ENCODE data around the gene GSKIP. TPM values are rescaled to one million over a fixed set of nuclear protein-coding genes. Genes with fewer than 3 reads are reported as not detected.

GSKIP gene
- polyA plus RNA-seq, 1 donor from 2014 or later: 23.7 TPM

- Mint-ChIP-seq H3K27ac (no peak overlapping the region), H3K9me3 (no peaks in the 10 kb centered on the region), H3K4me3 (no peak overlapping the region), H3K4me1 (no peaks in the 10 kb centered on the region), H3K27me3 (peaks cover 3% of the 10 kb centered on the region), H3K36me3 (peaks cover 2% of the 10 kb centered on the region)
These were observed 54.7 kb downstream of the GSKIP start for GRCh38 chr14:96418075-96418474.

DNA sequence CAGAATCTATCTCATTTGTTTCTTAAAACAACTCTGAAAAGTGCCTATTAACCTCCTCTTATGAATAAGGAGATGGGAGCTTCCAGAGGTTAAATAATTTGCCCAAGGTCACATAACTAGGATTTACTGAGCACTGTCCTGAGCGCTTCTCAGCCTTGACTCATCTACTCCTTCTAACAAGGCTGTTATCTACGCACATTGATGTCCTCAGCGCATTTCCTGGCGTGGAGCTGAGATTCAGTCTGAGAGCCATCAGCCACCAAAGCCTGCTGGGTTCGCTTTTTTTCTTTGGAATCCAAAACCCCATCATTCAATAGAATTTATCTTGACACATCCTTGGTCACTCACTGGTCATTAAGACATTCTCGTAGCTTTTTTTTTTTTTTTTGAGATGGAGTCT, 57.9 kb downstream of the GSKIP start:
- Mint-ChIP-seq H3K4me1 (peaks cover 3 to 7% (median 5%) of the 10 kb centered on the region in 3 donors), H3K27ac (no peak overlapping the region), H3K4me3 (no peak overlapping the region), H3K36me3 (no peaks in the 10 kb centered on the region), H3K9me3 (peaks cover 0 to 2% (median 0%) of the 10 kb centered on the region in 3 donors), H3K27me3 (peaks cover 5% of the 10 kb centered on the region)

DNA sequence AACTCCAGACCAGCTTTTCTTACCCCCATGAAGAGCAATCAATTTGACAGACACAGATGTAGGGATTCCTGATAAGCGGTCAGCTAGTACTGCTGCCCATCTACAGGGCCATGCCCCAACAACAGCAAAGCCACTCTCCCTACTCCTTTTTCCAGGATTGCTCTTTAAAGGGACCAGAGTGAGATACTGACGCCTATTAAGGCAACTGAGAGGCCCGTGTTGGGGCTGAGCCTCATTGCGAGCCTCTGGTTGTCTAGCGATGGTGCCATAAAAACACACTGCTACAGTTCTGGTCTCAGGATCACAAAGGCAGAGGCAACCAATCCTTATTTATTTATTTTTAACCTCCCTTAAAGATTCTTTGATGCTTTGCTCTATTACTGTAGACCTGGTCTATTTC, 59.7 kb downstream of the GSKIP start:
- H3K4me3 Mint-ChIP-seq: peak overlapping the region in 3 of 4 donors; percentile 32 to 81 (median 36)
- H3K4me1 Mint-ChIP-seq: peaks cover 9 to 13% (median 10%) of the 10 kb centered on the region in 3 donors
- no peak overlapping the region for H3K27ac Mint-ChIP-seq
- peaks cover 0 to 2% (median 0%) of the 10 kb centered on the region in 3 donors for H3K9me3 Mint-ChIP-seq
- H3K36me3 Mint-ChIP-seq: no peaks in the 10 kb centered on the region
- H3K27me3 Mint-ChIP-seq: peaks cover 5% of the 10 kb centered on the region

DNA sequence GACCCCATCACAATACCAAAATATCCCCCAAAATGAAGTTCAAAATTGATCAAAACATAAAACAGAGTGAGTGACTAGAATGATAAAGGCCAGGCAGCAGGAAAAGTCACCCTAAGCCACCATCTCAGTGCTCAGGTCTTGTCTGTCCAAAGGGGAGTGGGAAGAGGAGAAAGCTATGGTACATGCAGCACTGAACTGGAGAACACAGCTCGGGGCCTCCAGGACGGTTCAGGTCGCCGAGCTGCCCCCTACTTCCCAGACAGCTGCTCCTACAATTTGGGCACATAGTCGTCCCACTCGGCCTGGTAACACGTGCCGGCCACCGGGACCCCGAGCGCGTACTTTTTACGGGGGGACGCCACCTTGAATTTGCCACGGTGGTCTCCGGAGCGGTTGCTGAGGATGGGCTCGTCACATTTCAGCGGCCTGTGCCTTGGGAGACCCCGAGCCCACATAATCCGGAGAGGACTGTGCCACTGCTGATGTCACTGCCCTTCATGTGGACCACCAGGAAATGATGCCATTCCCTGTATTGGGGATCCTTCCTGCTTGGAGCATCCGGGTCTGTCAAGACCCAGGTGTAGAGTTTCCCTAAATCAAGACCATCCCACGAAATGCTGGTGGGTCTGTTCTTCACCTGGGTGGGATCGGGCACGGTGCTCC, 60.3 kb downstream of the GSKIP start:
- Mint-ChIP-seq H3K27ac (no peak overlapping the region), H3K27me3 (peaks cover 5% of the 10 kb centered on the region), H3K9me3 (peaks cover 0 to 2% (median 0%) of the 10 kb centered on the region in 3 donors)

DNA sequence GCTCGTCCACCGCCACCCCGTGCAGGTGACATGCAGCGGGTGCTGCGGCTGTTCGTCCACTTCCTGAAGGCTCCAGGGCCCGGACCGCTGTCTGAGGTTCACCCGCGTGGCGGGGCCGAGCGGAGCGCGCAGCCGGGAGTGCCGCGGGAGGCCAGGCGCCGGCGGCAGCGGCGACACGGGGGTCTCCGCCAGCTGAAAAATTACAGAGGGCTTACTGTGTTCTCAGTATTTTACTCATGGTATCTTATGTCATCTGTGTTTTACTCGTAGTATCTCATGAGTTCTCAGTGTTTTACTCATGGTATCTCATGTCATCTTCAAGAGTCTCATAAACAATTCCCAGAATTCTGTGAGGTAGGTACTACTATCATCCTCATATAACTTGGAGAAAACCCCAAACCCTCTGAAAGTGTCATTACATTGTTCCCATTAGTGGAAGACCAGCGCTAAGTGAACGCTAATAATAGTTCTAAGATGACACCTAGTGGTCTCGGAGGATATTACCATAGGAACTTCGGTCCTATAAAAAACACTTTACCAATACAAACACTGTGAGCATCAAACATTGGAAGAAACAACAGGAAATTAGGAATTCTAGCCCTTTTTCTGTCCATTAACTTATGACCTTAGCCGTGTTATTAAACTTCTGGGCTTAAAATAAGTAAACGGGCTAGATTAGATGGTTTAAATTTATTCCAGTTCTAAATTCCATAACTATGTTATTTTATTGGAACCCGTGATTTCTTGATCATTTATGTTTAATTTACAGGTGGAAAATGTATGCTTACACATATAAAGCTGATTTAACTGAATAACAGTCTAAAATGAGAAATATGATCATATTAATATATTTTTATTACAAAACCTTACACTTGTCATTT, 61.0 kb downstream of the GSKIP start:
- Mint-ChIP-seq H3K36me3 (no peaks in the 10 kb centered on the region), H3K27ac (no peak overlapping the region)

More for the DNA sequence above, 60.3 kb downstream of the GSKIP start:
- Mint-ChIP-seq H3K36me3 (no peaks in the 10 kb centered on the region), H3K4me1 (peaks cover 10 to 13% (median 10%) of the 10 kb centered on the region in 3 donors), H3K4me3 (peak overlapping the region; percentile 36 to 81 (median 72))

GRCh38 chr14:96434040-96434439, 70.7 kb downstream of the GSKIP start:
- H3K36me3 Mint-ChIP-seq: no peaks in the 10 kb centered on the region
- H3K4me3 Mint-ChIP-seq: no peak overlapping the region
- no peaks in the 10 kb centered on the region for H3K9me3 Mint-ChIP-seq
- H3K27ac Mint-ChIP-seq: no peak overlapping the region
- H3K27me3 Mint-ChIP-seq: peaks cover 4% of the 10 kb centered on the region
- H3K4me1 Mint-ChIP-seq: peaks cover 0 to 8% (median under 1%) of the 10 kb centered on the region in 3 donors

More for the DNA sequence above, 61.0 kb downstream of the GSKIP start:
- Mint-ChIP-seq H3K9me3 (peaks cover 0 to 2% (median 0%) of the 10 kb centered on the region in 3 donors), H3K4me3 (peak overlapping the region; percentile 56 to 94 (median 86)), H3K27me3 (peaks cover 5% of the 10 kb centered on the region), H3K4me1 (peaks cover 10 to 13% (median 10%) of the 10 kb centered on the region in 3 donors)

Other genes with a start within 250 kb of the GSKIP start
- gene BDKRB2, start 158.7 kb upstream of the GSKIP start, polyA plus RNA-seq: not detected
- gene BDKRB1, start 107.3 kb upstream of the GSKIP start, polyA plus RNA-seq: not detected
- gene ATG2B, start 185 bp upstream of the GSKIP start, polyA plus RNA-seq: 1.9 TPM
- gene AK7, start 28.6 kb downstream of the GSKIP start, polyA plus RNA-seq: not detected
- gene PAPOLA, start 138.9 kb downstream of the GSKIP start, polyA plus RNA-seq: 95.1 TPM

Data from IgD-negative memory B cell (primary cell).